Mesodermal cell (in vitro differentiated cells): ENCODE results near the gene H2BK1.

Experiments used
- H3K27ac ChIP-seq: 2 replicates; pipeline ENCODE4 v1.7.0; 2013; ENCODE audit warnings: mild to moderate bottlenecking, low read depth, low read length, moderate library complexity; ENCODE audit not compliant: severe bottlenecking
- H3K36me3 ChIP-seq: 2 replicates; pipeline ENCODE4 v1.7.1; 2013; ENCODE audit warnings: mild to moderate bottlenecking, low read length, moderate library complexity; ENCODE audit not compliant: control insufficient read depth, insufficient read depth
- H3K4me1 ChIP-seq: one replicate; pipeline ENCODE4 v1.7.1; 2013; ENCODE audit warnings: mild to moderate bottlenecking, low read length; ENCODE audit not compliant: insufficient read depth, control insufficient read depth, poor library complexity, severe bottlenecking
- H3K4me3 ChIP-seq: 2 replicates; pipeline ENCODE4 v1.7.0; 2013; ENCODE audit warnings: low read length, control low read depth, mild to moderate bottlenecking; ENCODE audit not compliant: insufficient read depth, poor library complexity, severe bottlenecking; ENCODE audit errors: extremely low read depth
- H3K9me3 ChIP-seq: 2 replicates; pipeline ENCODE4 v1.7.1; 2013; ENCODE audit warnings: mild to moderate bottlenecking, low read length, moderate library complexity; ENCODE audit not compliant: control insufficient read depth
- WGBS, 2 experiments: methylation state at CpG; one replicate each; pipeline ENCODE4 v1.1.5; 2013; ENCODE audit warnings: missing lambda C conversion rate in 2 of 2; ENCODE audit not compliant: insufficient coverage in 2 of 2; 5-methylcytosine and 5-hydroxymethylcytosine counted together

Gene H2BK1

GRCh38 chr7:151229249-151229648, 19.0 kb upstream of the H2BK1 start:
- WGBS, 2 experiments, result 88 to 98% methylated on average over 7 to 8 of the region's 10 CpGs
- Histone ChIP-seq H3K36me3 (peaks cover 14% of the 10 kb centered on the region), H3K9me3 (no peaks in the 10 kb centered on the region), H3K4me1 (peaks cover 21% of the 10 kb centered on the region), H3K4me3 (no peak overlapping the region), H3K27ac (no peak overlapping the region)

- H3K4me3 ChIP-seq, result peak overlapping the region; percentile 88
- H3K27ac ChIP-seq, result peak overlapping the region; percentile 94
- H3K9me3 ChIP-seq, result no peaks in the 10 kb centered on the region
- peaks cover 19% of the 10 kb centered on the region for H3K36me3 ChIP-seq
- 85 to 88% methylated on average over 10 of the region's 10 CpGs for WGBS, 2 experiments
- H3K4me1 ChIP-seq, result peaks cover 15% of the 10 kb centered on the region
Observed at GRCh38 chr7:151228024-151228866, 18.0 kb upstream of the H2BK1 start.

DNA sequence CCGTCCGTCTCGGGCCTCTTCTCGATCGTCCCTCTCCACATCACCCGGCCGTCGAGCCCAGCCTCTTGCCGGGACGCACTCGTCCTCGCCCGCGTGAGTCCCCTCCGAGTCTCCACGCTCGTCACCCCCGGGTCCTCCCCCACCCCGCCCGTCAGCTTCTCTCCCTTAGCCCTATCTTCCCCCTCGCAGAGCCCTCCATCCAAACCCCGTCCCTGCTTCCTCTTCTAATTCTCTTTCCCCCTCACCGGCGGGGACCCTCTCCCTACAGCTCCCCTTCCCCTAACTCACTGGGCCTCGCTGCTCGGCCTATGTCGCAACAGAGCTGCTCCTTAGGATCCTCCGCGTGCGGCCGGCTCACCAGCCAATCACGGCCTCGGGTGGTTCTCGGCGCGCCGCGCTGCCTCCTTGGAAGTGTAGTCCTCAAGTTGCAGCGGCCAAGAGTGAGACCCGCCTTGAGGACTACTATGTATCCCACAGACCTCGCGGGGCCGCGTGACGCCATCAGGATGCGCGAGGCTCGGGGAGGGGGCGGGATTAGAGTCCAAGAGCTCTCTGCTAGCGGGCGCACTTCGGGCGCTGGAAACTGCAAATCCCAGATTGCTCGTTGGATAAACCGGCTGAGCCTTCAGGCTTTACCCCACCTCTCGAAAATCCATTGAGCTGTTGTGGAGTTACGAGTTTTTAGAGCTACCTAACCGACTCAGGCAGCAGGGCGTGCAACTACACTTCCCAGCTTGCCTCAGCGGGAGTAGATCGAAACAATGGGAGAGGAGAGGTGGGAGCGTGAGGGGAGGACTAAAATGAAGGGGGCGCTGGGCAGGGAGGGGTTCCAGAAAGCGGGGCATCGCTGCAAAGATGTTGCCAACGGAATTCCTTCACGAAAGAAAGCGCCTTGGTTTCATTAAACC, 16.8 kb upstream of the H2BK1 start, which contains the start of gene ABCF2:
Gene ABCF2, minus strand, starts transcription at position 331 of the 908 bp plus-strand sequence. CDS start 747 bp downstream, outside the sequence.
- H3K27ac ChIP-seq, result peak within 1 kb of the TSS; percentile 94
- no peaks in the 10 kb centered on the region for H3K9me3 ChIP-seq
- peaks cover 30% of the 10 kb centered on the region for H3K36me3 ChIP-seq
- WGBS, 2 experiments, result 0% methylated on average over 54 to 63 of the region's 68 CpGs
- peak within 1 kb of the TSS; percentile 88 for H3K4me3 ChIP-seq
- peaks cover 15% of the 10 kb centered on the region for H3K4me1 ChIP-seq

DNA sequence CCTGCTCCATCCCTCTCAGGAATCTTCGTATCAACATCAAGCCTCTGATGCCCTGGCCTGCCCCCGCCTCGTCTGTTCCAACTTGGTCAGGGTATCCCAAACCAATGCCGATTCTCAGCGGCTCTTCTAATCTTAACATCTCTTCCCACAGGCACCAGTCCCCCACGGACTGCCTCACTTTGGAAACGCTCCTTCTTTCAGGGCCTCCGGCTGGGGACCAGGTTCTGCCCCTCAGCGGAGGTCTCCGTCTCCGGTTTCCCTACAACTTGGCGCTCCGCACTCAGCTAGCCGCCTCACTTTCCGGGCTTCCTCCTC, 16.2 kb upstream of the H2BK1 start:
- peaks cover 36% of the 10 kb centered on the region for H3K36me3 ChIP-seq
- peaks cover 15% of the 10 kb centered on the region for H3K4me1 ChIP-seq
- peak overlapping the region; percentile 88 for H3K4me3 ChIP-seq
- H3K9me3 ChIP-seq, result no peaks in the 10 kb centered on the region
- H3K27ac ChIP-seq, result peak overlapping the region; percentile 48
- WGBS, 2 experiments, result 0 to 2% methylated on average over 15 of the region's 15 CpGs

DNA sequence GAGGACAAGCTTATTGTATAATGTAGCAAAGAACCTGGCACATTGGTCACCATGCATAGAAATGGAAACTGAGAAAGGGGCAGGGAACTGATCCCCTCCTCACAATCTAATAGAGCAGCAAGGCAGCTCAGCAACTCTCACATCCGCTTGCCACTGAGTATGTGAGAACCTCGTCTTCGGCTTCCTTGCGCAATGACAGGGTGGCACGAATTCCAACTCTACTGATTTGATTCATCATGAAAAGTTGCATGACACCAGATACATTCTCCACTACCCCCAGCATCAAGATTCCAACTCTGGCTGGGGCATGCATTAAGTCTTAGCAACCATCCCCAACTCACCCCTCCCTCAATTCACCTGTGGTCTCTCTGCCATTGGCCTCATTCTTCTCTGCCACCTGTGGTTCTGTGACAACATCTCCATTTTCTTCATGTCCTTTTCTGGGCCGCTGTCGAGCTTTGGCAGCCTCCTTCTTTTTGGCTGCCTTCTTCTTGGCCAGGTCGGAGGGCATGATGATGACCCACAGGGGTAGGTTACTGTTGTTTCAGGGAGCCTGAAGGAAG, 15.7 kb upstream of the H2BK1 start:
- Histone ChIP-seq H3K9me3 (no peaks in the 10 kb centered on the region), H3K27ac (no peak overlapping the region), H3K4me3 (peak overlapping the region; percentile 88), H3K4me1 (peaks cover 15% of the 10 kb centered on the region), H3K36me3 (peaks cover 41% of the 10 kb centered on the region)
- WGBS, 2 experiments, result 72 to 91% methylated on average over 5 to 7 of the region's 8 CpGs

DNA sequence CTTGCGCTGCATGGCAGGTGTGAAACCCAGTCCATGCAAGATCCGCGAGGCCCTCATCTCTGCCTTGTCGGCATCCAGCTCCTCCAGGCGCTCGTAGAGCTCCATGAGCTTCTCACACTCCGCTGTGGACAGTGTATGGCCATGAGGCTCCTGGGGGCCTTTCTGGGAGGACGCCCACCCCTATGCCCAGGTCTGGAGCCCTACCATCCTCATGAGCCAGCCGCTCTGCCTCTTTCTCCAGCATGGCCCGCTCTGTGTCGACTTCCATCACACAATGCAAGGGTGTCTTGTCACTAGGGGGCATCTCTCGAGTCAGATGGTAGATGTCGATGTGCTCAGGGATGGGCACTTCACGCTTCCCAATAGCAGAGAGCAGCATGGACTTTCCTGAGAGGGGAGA, 13.4 kb upstream of the H2BK1 start:
- H3K4me1 ChIP-seq, result peaks cover 15% of the 10 kb centered on the region
- H3K9me3 ChIP-seq, result no peaks in the 10 kb centered on the region
- WGBS, 2 experiments, result 89 to 96% methylated on average over 10 to 14 of the region's 14 CpGs
- H3K4me3 ChIP-seq, result no peak overlapping the region
- H3K36me3 ChIP-seq, result peaks cover 64% of the 10 kb centered on the region
- no peak overlapping the region for H3K27ac ChIP-seq

GRCh38 chr7:151218170-151218569, 7.9 kb upstream of the H2BK1 start:
- no peaks in the 10 kb centered on the region for H3K9me3 ChIP-seq
- H3K4me1 ChIP-seq, result no peaks in the 10 kb centered on the region
- WGBS, 2 experiments, result 80 to 97% methylated on average over 2 to 5 of the region's 9 CpGs
- H3K36me3 ChIP-seq, result peaks cover 97% of the 10 kb centered on the region
- no peak overlapping the region for H3K27ac ChIP-seq
- H3K4me3 ChIP-seq, result no peak overlapping the region

GRCh38 chr7:151215396-151215795, 5.1 kb upstream of the H2BK1 start:
- Histone ChIP-seq H3K9me3 (no peaks in the 10 kb centered on the region), H3K36me3 (peaks cover 78% of the 10 kb centered on the region), H3K4me3 (no peak overlapping the region), H3K27ac (no peak overlapping the region), H3K4me1 (no peaks in the 10 kb centered on the region)
- WGBS, 2 experiments, result 98 to 100% methylated on average over 4 of the region's 5 CpGs

- Histone ChIP-seq H3K27ac (no peak overlapping the region), H3K36me3 (peaks cover 63% of the 10 kb centered on the region), H3K9me3 (no peaks in the 10 kb centered on the region), H3K4me3 (no peak overlapping the region), H3K4me1 (no peaks in the 10 kb centered on the region)
- WGBS, 2 experiments, result 89 to 100% methylated on average over 3 of the region's 3 CpGs
Observed at GRCh38 chr7:151213826-151214225, 3.5 kb upstream of the H2BK1 start.

DNA sequence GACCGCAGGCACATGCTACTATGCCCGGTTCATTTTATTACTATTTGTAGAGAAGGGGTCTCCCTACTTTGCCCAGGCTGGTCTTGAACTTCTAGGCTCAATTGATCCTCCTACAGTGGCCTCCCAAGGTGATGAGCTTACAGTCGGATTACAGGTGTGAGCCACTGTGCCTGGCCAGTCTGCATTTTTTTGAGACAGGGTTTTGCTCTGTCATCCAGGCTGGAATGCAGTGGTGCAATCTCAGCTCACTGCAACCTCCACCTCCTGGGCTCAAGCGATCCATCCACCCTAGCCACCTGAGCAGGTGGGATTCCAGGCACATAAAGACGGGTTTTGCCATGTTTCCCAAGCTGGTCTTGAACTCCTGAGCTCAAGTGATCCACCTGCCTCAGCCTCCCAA, 2.3 kb upstream of the H2BK1 start:
- H3K4me1 ChIP-seq, result no peaks in the 10 kb centered on the region
- peaks cover 51% of the 10 kb centered on the region for H3K36me3 ChIP-seq
- no peaks in the 10 kb centered on the region for H3K9me3 ChIP-seq
- WGBS, 2 experiments, result 80 to 90% methylated on average over 5 of the region's 5 CpGs
- H3K4me3 ChIP-seq, result no peak overlapping the region
- H3K27ac ChIP-seq, result no peak overlapping the region
